WERI-Rb-1 (cell line): ENCODE results near the gene PNPLA2.

Experiments
- DNase-seq: peaks from one replicate; pipeline ENCODE4 v3.0.0-alpha.2; 2020
- H3K27ac ChIP-seq: fragments of 250-450 bp; sonication (Bioruptor Pico); 2 replicates; pipeline ENCODE4 v1.5.1; 2020; ENCODE audit warnings: mild to moderate bottlenecking, moderate library complexity
- H3K27me3 ChIP-seq: fragments of 250-450 bp; sonication (Bioruptor Pico); 2 replicates; pipeline ENCODE4 v1.5.1; 2021; ENCODE audit warnings: mild to moderate bottlenecking, low read depth, moderate library complexity; ENCODE audit not compliant: insufficient read depth, severe bottlenecking
- H3K36me3 ChIP-seq: fragments of 250-450 bp; sonication (Bioruptor Pico); 2 replicates; pipeline ENCODE4 v1.5.1; 2020; ENCODE audit warnings: mild to moderate bottlenecking, moderate library complexity
- H3K4me3 ChIP-seq: 2 replicates; pipeline ENCODE4 v1.5.1; 2011; ENCODE audit warnings: low read depth, mild to moderate bottlenecking, control low read depth, low read length
- H3K9me3 ChIP-seq: fragments of 250-450 bp; sonication (Bioruptor Pico); 2 replicates; pipeline ENCODE4 v1.5.1; 2021; ENCODE audit warnings: mild to moderate bottlenecking, moderate library complexity; ENCODE audit not compliant: severe bottlenecking
- TF ChIP-seq, protein P1 (sequence below): IDR thresholded peaks from 2 replicates; pipeline ENCODE4 v1.5.1; 2011; ENCODE audit warnings: low read depth, mild to moderate bottlenecking, control low read depth, inconsistent platforms, low read length

Gene PNPLA2, protein sequence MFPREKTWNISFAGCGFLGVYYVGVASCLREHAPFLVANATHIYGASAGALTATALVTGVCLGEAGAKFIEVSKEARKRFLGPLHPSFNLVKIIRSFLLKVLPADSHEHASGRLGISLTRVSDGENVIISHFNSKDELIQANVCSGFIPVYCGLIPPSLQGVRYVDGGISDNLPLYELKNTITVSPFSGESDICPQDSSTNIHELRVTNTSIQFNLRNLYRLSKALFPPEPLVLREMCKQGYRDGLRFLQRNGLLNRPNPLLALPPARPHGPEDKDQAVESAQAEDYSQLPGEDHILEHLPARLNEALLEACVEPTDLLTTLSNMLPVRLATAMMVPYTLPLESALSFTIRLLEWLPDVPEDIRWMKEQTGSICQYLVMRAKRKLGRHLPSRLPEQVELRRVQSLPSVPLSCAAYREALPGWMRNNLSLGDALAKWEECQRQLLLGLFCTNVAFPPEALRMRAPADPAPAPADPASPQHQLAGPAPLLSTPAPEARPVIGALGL

DNA sequence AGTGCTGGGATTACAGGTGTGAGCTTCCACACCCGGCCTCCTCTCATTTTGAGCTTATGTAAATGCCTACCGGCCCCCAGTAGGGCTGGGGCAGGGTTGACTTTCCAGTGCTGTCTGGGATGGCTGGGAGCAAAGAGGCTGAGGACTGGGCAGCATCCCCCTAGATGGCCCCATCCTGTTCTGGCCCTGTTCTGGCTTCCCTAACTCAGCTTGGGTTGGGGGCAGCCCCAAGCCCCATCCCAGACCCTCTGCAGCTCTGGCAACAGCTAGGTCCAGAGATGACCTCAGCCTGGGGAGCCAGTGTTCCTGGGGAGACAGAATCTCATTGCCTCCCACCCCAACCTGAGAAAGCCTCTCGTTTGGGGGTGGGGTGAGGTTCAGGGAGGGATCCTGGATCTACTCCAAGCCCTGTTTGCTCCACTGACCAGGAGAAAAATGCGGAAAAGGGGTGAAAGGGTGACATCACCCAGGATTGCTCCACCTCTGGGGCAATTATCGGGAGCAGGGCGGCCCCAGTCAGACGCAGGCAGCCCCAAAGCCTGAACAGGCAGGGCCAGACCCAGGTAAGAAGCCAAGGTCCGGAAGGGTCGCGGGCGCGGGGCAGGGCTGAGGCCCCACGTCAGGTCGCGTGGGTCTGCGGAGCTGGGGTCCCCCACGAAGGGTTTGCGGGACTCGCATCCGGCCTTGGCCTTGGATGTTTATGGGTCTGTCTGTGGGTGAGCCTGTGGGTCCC lies at the start of gene PNPLA2:
Gene PNPLA2 (plus strand): TSS at position 519 of the 733 bp plus-strand sequence. CDS start 805 bp downstream, outside the sequence.
- H3K36me3 ChIP-seq = peaks cover 33% of the 10 kb centered on the region
- H3K27ac ChIP-seq = peak within 1 kb of the TSS; percentile 69
- H3K27me3 ChIP-seq = no peaks in the 10 kb centered on the region
- no peaks in the 10 kb centered on the region for H3K9me3 ChIP-seq
- TF ChIP-seq, protein P1, sequence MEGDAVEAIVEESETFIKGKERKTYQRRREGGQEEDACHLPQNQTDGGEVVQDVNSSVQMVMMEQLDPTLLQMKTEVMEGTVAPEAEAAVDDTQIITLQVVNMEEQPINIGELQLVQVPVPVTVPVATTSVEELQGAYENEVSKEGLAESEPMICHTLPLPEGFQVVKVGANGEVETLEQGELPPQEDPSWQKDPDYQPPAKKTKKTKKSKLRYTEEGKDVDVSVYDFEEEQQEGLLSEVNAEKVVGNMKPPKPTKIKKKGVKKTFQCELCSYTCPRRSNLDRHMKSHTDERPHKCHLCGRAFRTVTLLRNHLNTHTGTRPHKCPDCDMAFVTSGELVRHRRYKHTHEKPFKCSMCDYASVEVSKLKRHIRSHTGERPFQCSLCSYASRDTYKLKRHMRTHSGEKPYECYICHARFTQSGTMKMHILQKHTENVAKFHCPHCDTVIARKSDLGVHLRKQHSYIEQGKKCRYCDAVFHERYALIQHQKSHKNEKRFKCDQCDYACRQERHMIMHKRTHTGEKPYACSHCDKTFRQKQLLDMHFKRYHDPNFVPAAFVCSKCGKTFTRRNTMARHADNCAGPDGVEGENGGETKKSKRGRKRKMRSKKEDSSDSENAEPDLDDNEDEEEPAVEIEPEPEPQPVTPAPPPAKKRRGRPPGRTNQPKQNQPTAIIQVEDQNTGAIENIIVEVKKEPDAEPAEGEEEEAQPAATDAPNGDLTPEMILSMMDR = no peak
- H3K4me3 ChIP-seq = peak within 1 kb of the TSS; percentile 55
- DNase-seq = no peak

DNA sequence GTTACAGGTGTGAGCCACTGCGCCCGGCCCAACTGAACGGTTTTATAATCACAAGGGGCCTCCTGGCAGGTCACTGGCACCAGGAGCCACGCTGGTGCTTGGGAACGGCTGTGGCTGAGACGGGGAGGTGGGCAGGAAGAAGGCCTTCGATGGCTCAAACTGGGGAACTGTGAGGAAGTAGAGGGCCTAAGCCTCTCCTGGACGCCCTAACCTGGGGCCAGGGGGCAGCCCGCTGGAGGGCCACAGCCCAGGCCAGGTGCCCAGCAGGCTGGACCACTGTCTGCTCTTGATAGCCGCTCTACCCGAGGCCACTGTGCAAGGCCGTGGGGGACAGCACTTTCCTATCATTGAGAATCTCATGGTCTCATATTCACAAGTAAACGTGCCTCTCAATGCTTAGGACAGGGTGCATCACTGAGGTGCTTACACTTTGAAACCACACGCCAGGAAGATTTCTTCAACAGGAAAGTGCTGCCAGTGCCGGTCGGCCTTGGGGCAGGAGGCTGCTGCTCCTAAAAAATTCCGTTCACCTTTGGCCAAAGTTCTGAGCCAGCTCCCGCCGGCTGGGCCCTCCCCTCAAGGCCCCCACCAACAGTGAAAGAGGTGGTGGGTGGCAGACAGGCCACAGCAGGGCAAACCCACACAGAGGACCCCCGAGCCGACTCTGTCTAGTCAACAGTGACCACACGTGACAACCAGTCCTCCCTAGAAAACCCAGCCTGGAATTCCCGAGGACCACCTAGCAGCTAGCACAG lies 48.6 kb upstream of the PNPLA2 start:
- Histone ChIP-seq H3K9me3 (no peaks in the 10 kb centered on the region), H3K27me3 (no peaks in the 10 kb centered on the region), H3K4me3 (no peak overlapping the region), H3K36me3 (peaks cover 84% of the 10 kb centered on the region), H3K27ac (no peak overlapping the region)
- DNase-seq = no peak
- TF ChIP-seq, protein P1 = no peak

DNA sequence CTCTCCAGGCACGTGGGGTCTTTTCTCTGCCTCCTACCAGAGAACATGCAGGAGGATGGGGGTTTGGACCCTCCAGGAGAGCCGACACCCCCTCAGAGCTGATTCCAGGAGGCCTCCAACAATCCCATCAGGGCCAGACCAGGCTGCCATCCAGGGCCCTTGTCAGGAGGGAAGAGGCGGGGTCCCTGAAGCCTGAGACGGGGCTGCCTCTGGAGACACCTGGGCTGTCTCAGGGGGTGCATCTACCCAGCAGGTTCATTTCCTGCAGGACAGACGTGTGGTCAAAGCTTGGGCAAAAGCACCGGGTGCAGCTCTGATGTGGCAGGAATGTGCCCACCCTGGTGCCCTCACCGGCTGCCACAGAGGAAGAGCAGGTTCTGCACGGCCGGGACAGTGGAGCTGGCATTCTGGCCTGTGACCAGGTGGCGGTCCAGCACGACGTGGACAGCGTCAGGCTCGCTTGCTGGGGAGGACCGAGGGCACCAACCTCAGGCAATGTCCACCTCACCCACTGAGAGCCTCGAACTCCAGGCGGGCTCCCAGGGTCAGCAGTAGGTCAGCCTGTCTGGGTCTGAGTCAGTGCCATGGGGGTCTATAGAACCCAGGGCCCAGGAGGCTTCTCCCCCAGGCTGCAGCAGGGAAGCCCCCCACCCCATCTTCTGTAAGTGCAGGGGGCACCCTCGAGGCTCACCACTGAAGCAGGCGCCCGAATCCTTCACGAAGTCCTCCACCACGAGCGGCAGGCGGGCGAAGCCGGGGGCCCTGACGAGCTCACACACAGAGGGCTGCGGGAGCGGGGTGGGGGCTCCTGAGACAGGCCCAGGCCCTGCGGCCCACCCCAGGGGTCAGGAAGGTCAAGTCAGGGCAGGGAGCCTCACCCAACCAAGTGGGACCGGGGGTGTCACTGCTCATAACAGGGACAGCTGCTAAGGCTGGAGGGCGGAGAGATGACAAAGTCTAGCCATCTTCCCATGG lies 47.8 kb upstream of the PNPLA2 start:
- no peak overlapping the region for H3K27ac ChIP-seq
- peaks cover 75% of the 10 kb centered on the region for H3K36me3 ChIP-seq

DNA sequence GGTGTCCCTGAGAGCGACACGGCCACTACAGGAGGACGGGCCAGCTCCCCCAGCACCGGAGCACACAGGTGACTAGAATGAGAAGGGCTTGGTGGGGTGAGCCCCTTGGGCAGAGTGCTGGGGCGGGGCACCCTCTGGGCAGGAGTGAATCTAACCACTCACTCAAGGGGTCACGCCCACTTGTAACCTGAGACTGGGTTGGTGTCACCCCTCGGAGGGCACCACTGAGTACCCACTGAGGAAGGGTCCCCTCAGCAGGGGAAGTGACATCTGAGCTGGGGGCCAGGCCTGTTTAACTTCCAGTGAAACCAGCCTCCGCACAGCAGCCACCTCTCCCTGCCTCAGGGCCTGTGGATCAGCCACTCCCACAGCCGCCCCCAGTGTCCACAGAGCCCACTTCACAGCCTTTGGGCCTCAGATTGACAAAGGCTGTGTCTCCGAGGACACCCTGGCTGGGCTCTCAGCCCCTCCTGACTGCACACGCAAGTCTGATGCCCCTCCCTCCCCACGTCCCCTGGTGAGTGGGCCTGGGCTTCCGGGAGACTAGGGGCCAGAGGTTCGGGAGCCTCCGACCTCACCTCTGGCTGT lies 47.0 kb upstream of the PNPLA2 start:
- Histone ChIP-seq H3K27ac (no peak overlapping the region), H3K36me3 (peaks cover 67% of the 10 kb centered on the region)

More for the DNA sequence above, 47.8 kb upstream of the PNPLA2 start:
- no peaks in the 10 kb centered on the region for H3K27me3 ChIP-seq
- no peaks in the 10 kb centered on the region for H3K9me3 ChIP-seq
- TF ChIP-seq, protein P1 = no peak
- no peak overlapping the region for H3K4me3 ChIP-seq
- DNase-seq = no peak

More for the DNA sequence above, 47.0 kb upstream of the PNPLA2 start:
- no peak for DNase-seq
- Histone ChIP-seq H3K27me3 (no peaks in the 10 kb centered on the region), H3K9me3 (no peaks in the 10 kb centered on the region), H3K4me3 (no peak overlapping the region)
- TF ChIP-seq, protein P1 = no peak
